HG02678 (cell line): ENCODE results near the gene IL22RA2.

Experiments used
- ATAC-seq: cut with Tn5 transposase; IDR thresholded peaks from one replicate; pipeline ENCODE4 v1.9.1; 2021; ENCODE audit warnings: mild to moderate bottlenecking, moderate library complexity; ENCODE audit not compliant: unreplicated experiment

The IL22RA2 gene

DNA sequence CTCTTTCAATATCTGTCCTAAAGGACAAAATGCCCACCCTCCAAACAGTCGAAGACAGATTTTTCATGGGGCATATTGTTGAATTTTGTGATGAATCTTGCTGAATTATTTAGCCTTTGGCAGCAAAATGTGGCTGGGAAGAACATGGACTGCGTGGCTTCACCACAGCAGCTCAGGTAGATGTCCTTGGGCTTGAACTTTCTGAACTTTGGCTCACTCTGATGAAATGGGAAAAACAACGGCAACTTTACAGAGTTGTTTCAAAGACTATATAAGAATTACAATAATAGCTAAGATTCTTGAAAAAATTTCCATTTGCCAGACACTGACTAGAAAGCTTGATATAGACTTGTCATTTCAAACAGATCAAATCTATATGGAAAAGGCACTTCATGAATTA, 75.9 kb downstream of the IL22RA2 start:
- ATAC-seq: no peak

DNA sequence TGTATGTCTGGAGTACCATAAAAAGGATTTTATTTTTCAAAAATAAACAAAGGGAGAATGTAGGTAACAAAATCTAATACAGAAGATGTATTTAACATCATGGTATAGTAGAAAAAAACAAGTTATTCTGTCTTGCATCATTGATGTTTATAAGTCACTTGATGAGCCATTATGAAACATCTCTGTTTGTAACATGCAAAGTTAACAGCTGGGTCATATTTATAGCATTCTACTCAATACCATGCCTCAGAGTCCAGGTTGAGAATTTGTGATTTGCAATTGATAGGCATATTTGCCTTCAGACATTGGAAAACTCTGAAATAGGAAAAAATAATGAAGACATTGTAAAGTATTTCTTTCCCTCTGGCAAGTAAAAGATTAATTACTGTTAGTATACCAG, 76.4 kb downstream of the IL22RA2 start:
- ATAC-seq: peak; percentile 37

DNA sequence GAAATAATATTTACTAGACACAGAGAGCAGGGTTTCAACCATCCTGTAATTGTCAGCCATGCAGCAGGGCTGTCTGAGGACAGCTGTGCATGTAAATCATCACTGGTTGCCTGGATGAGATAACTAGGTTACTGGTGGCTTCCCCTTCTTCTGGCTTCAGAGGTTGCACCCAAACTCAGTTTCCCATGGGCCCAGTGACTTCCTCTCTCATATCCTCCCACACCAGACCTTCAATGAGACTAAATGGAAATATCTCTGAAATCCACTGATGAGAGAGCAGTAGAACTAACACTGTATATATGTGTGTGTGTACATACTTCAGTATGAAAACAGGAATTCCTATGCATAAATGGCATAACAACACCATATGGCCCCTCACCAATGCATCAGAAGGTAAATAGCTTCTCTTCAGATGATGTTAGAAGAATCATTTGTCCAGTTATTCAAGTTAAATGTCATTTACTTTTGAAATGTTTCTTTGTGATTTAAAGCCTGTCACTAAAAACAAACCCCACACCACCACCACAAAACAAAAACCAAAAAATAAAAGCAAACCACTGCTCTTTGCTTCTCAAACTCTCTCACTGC, 77.7 kb downstream of the IL22RA2 start:
- ATAC-seq: peak; percentile 84

DNA sequence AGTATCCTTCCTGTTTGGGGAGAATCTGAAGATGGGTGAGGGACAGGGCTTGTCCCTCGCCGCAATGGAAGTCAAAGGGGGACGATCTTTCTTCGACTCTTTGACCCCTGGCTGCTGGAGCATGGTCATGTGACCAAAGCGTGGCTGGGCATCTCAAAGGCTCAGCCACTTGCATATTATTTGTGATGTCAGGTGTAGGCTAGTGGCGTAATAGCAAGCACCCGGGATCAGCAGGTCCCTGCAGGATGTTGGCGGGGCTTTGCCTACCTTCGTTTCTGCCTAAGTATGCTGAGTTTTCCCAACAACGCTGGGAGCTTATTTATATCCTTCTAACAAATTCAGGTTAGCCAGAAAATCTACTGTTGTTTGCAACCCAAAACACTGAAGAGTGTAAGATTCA, 78.4 kb downstream of the IL22RA2 start:
- no peak for ATAC-seq

DNA sequence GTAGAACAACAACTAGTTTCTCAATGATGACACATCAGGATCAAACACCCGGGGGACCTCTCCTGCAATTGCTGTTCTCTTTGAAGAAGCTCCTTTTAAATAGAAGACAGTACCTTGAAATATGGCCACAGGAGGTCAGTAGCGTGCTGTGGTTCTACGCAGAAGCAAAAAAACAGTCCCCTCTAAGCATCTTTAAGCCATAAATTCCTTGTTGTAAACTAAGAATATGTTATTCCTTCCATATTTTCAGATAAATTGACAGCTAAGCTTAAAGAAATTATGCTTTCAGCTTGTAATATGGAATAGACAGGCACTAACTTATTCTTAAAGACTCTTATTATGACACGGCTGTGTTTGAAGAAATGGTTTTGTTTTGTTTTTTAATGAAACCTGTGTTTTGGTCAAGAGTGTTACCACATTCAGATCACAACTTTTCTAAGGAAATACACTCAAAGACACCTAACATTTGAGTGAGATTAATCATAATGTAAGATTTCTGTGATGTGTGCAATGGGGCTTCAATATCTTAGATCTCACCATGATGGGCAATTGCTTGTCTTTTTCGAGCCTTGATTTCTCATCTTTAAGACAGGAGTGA, 78.9 kb downstream of the IL22RA2 start:
- ATAC-seq: no peak
